ENCODE data around the gene UBR4. TPM values are rescaled to one million over a fixed set of nuclear protein-coding genes. Genes with fewer than 3 reads are reported as not detected.

UBR4 gene
- total and polyA plus RNA-seq, 9 donors, result 59.2 to 94.1 (median 73.7) TPM

DNA sequence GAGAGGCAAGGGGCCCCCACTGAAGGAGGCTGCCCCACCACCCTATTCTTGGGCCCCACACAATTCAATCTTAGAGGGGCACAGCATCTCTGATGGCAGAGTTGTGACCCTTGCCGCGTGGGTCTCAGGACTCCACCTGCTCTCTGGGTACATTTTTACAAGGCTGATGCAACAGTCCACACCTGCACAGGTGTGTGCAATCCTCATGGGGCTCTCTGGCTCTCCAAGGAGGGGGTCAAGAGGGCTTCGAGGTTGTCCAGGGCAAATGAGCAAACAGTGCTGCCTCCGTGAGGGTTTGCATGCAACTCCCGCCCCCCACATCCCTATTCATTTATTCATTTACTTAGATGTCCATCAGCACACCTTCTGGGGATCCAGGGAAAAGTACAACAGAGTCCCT lies 172.0 kb downstream of the UBR4 start:
- Histone ChIP-seq H3K4me1 (ENCODE audit: control insufficient read depth, insufficient read depth, low read length) (peaks cover 10% of the 10 kb centered on the region), H3K27me3 (ENCODE audit: control insufficient read depth, insufficient read depth, low read length) (peaks cover 57% of the 10 kb centered on the region), H3K4me3 (ENCODE audit: low read length) (no peak overlapping the region), H3K36me3 (ENCODE audit: control insufficient read depth, insufficient read depth, low read length) (no peaks in the 10 kb centered on the region), H3K9me3 (replicated peaks; ENCODE audit: control insufficient read depth, low read depth, low read length) (no peaks in the 10 kb centered on the region), H3K27ac (ENCODE audit: low read length) (no peak overlapping the region)
- WGBS (ENCODE audit: insufficient coverage), result 83% methylated on average over 3 of the region's 5 CpGs
- no peak for DNase-seq

DNA sequence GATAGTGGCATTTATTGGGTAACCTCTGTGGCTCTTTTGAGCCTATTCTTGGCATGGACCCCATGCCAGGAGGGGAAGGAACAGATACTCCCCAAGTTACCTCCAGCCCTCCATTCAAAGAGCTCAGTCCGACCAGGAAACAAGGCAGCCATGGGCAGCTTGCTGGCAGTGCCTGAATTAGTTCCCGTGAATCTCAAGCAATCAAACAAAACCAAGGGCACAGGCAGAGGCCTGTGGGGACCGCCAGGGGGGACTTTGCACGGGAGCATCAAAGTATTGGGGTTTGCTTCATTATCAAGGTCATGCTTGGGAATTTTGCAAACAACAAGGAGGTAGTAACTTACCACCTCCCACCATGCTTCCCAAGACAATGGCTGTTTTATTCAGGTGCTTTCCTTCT lies 172.4 kb downstream of the UBR4 start:
- peaks cover 53% of the 10 kb centered on the region for H3K27me3 ChIP-seq (ENCODE audit: control insufficient read depth, insufficient read depth, low read length)
- no peak for DNase-seq
- no peaks in the 10 kb centered on the region for H3K36me3 ChIP-seq (ENCODE audit: control insufficient read depth, insufficient read depth, low read length)
- H3K27ac ChIP-seq (ENCODE audit: low read length), result no peak overlapping the region
- no peak overlapping the region for H3K4me3 ChIP-seq (ENCODE audit: low read length)
- H3K9me3 ChIP-seq (replicated peaks; ENCODE audit: control insufficient read depth, low read depth, low read length), result no peaks in the 10 kb centered on the region
- 40% methylated on average over 1 of the region's 4 CpGs for WGBS (ENCODE audit: insufficient coverage)
- H3K4me1 ChIP-seq (ENCODE audit: control insufficient read depth, insufficient read depth, low read length), result peaks cover 10% of the 10 kb centered on the region

GRCh38 chr1:19036813-19037605 lies 173.1 kb downstream of the UBR4 start:
- no peak overlapping the region for H3K4me3 ChIP-seq (ENCODE audit: low read length)
- no peaks in the 10 kb centered on the region for H3K9me3 ChIP-seq (replicated peaks; ENCODE audit: control insufficient read depth, low read depth, low read length)
- no peaks in the 10 kb centered on the region for H3K36me3 ChIP-seq (ENCODE audit: control insufficient read depth, insufficient read depth, low read length)
- H3K27ac ChIP-seq (ENCODE audit: low read length), result no peak overlapping the region
- H3K4me1 ChIP-seq (ENCODE audit: control insufficient read depth, insufficient read depth, low read length), result peaks cover 10% of the 10 kb centered on the region
- WGBS (ENCODE audit: insufficient coverage), result 82% methylated on average over 7 of the region's 15 CpGs
- DNase-seq, result no peak
- peaks cover 49% of the 10 kb centered on the region for H3K27me3 ChIP-seq (ENCODE audit: control insufficient read depth, insufficient read depth, low read length)

DNA sequence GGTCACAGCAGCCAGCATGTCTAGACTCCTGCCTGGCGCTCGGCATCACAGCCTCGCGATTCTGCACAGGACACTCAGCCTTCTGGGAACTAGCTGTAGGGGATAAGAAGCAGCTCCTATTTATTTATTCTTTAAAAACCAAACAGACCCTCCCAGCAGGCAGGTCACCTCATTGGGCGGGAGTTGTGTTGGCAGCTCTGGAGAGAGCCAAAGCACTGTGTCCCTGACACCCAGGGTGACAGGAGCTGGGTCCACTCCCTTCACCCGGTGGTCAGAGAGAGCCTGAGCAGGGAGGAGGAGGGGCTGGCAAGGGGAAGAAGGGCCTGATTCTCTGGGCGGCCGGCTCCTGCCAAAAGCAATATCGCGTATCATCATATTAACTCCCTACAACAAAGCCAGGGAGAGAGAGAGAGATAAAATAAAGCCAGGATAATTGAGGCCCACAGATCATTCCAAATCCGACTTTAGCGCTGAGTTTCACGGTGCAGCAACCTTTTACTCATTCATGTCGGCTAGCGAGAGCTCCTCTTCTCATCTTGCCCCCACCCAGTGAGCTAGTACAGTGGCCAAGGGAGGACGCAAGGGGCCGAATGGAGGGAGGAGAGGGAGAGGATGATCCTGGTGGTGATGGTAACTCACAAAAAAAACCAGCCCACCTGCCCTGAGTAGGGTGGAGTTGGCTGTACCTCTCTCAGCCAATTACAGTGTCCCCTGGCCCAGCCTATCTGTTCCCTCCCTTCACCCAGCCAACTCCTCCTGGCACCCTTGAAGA lies 173.8 kb downstream of the UBR4 start:
- 40% methylated on average over 1 of the region's 17 CpGs for WGBS (ENCODE audit: insufficient coverage)
- peak; percentile 28 for DNase-seq

GRCh38 chr1:19035377-19036040 lies 174.6 kb downstream of the UBR4 start:
- no peak for DNase-seq
- Histone ChIP-seq H3K4me1 (ENCODE audit: control insufficient read depth, insufficient read depth, low read length) (peaks cover 10% of the 10 kb centered on the region), H3K4me3 (ENCODE audit: low read length) (no peak overlapping the region), H3K9me3 (replicated peaks; ENCODE audit: control insufficient read depth, low read depth, low read length) (no peaks in the 10 kb centered on the region), H3K36me3 (ENCODE audit: control insufficient read depth, insufficient read depth, low read length) (no peaks in the 10 kb centered on the region), H3K27ac (ENCODE audit: low read length) (no peak overlapping the region), H3K27me3 (ENCODE audit: control insufficient read depth, insufficient read depth, low read length) (peaks cover 39% of the 10 kb centered on the region)
- WGBS (ENCODE audit: insufficient coverage), result 39% methylated on average over 5 of the region's 7 CpGs

More for the DNA sequence above, 173.8 kb downstream of the UBR4 start:
- Histone ChIP-seq H3K27ac (ENCODE audit: low read length) (no peak overlapping the region), H3K27me3 (ENCODE audit: control insufficient read depth, insufficient read depth, low read length) (peaks cover 44% of the 10 kb centered on the region), H3K36me3 (ENCODE audit: control insufficient read depth, insufficient read depth, low read length) (no peaks in the 10 kb centered on the region), H3K4me3 (ENCODE audit: low read length) (no peak overlapping the region), H3K9me3 (replicated peaks; ENCODE audit: control insufficient read depth, low read depth, low read length) (no peaks in the 10 kb centered on the region), H3K4me1 (ENCODE audit: control insufficient read depth, insufficient read depth, low read length) (peaks cover 10% of the 10 kb centered on the region)

- Histone ChIP-seq H3K4me3 (ENCODE audit: low read length) (no peak overlapping the region), H3K36me3 (ENCODE audit: control insufficient read depth, insufficient read depth, low read length) (no peaks in the 10 kb centered on the region), H3K27me3 (ENCODE audit: control insufficient read depth, insufficient read depth, low read length) (peaks cover 36% of the 10 kb centered on the region), H3K27ac (ENCODE audit: low read length) (no peak overlapping the region), H3K4me1 (ENCODE audit: control insufficient read depth, insufficient read depth, low read length) (peaks cover 10% of the 10 kb centered on the region), H3K9me3 (replicated peaks; ENCODE audit: control insufficient read depth, low read depth, low read length) (no peaks in the 10 kb centered on the region)
- no peak for DNase-seq
- 86% methylated on average over 9 of the region's 10 CpGs for WGBS (ENCODE audit: insufficient coverage)
Observed at GRCh38 chr1:19034721-19035120, 175.3 kb downstream of the UBR4 start.

DNA sequence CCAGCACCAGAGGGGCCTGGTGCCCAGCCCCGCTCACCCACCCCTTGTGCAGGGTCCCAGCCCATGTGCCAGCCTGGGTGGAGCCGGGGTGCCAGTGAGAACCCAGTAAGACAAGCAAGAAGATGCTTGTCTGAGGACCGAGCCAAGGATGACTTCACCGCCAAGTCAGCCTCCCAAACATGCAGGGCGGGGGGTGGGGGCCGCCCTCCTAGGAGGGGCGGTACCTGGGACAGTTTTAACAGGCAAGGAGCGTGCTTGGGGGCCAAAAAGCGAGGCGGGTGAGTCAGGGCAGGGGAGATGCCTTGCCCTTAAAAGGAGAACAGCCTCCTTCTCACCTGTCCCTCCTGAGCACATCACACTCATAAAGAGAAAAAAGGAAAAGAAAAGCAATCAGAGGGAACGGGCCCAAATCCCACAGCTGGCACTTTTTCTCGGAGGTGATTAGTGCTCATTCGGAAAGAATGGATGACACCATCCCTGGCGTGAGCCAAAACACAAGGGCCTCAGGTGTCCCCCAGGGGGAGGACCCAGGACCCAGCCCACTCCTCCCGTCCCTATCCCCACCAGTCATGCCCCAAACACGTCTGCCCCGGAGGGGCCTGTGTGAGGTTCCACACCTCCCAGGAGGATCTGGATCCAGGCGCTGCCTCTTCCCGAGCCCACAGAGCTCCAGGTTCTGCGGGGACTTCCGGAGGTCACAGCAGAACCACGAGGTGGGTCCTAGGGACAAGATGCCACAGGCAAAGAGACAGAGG lies 176.0 kb downstream of the UBR4 start:
- H3K4me3 ChIP-seq (ENCODE audit: low read length), result no peak overlapping the region
- H3K4me1 ChIP-seq (ENCODE audit: control insufficient read depth, insufficient read depth, low read length), result peaks cover 10% of the 10 kb centered on the region
- no peaks in the 10 kb centered on the region for H3K9me3 ChIP-seq (replicated peaks; ENCODE audit: control insufficient read depth, low read depth, low read length)
- no peaks in the 10 kb centered on the region for H3K36me3 ChIP-seq (ENCODE audit: control insufficient read depth, insufficient read depth, low read length)
- peaks cover 42% of the 10 kb centered on the region for H3K27me3 ChIP-seq (ENCODE audit: control insufficient read depth, insufficient read depth, low read length)
- 61% methylated on average over 11 of the region's 22 CpGs for WGBS (ENCODE audit: insufficient coverage)
- DNase-seq, result no peak
- H3K27ac ChIP-seq (ENCODE audit: low read length), result no peak overlapping the region

DNA sequence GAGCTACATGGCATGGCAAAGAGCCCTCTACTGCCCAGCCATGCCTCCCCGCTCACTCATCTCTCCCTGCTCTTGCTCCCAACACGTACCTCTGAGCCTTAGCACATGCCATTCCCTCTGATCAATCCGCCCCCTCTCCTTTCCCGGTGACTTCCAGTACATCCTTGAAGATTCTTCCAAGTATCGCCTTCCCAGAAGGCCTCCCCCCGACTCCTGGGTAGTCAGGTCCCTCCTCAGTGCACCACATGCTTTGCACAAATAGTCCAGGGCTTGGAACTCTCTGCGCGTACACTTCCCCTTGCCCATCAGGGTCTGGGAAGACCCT lies 176.6 kb downstream of the UBR4 start:
- Histone ChIP-seq H3K27ac (ENCODE audit: low read length) (no peak overlapping the region), H3K27me3 (ENCODE audit: control insufficient read depth, insufficient read depth, low read length) (peaks cover 44% of the 10 kb centered on the region), H3K9me3 (replicated peaks; ENCODE audit: control insufficient read depth, low read depth, low read length) (no peaks in the 10 kb centered on the region), H3K4me1 (ENCODE audit: control insufficient read depth, insufficient read depth, low read length) (peaks cover 10% of the 10 kb centered on the region), H3K36me3 (ENCODE audit: control insufficient read depth, insufficient read depth, low read length) (no peaks in the 10 kb centered on the region), H3K4me3 (ENCODE audit: low read length) (no peak overlapping the region)
- 69% methylated on average over 8 of the region's 8 CpGs for WGBS (ENCODE audit: insufficient coverage)
- no peak for DNase-seq

DNA sequence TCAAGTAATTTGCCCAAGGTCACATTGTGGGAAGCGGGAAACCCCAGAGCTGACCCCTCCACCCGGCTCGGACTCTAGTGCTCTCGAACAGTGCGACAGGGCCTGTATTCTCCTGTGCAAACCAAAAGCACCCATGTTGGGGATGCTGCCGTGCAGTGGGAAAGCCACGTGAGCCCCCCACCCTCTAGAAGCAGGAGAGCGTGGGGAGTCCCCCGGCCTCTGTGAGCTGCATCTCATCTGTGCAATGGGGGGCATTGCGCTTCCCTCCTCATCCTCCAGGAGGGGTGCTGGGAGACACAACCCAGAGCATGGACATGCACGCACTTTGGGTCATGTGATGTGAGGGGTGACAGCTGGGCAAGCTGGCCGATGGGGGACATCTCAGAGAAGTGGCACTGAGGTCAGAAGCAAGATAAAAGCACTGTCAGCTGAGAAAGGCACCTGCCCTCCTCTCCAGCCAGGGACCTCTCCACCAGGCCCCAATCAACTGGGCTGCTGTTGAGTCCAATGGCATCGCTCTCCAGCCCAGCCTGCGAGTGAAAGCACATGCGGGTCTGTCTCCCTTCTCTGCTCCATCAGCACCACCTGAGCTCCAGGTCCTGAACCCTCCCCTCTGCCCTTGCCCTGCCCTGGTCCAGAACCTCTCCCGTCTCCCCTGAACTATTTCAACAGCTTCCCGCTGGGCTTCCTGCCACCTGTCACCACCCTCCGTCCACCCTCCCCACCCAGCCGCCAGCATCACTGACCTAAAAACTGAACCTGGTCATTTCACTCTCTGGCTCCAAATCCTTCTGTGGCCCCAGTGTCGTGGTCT lies 177.2 kb downstream of the UBR4 start:
- no peak overlapping the region for H3K27ac ChIP-seq (ENCODE audit: low read length)
- WGBS (ENCODE audit: insufficient coverage), result 83% methylated on average over 20 of the region's 20 CpGs
- DNase-seq, result no peak
- H3K36me3 ChIP-seq (ENCODE audit: control insufficient read depth, insufficient read depth, low read length), result no peaks in the 10 kb centered on the region
- no peaks in the 10 kb centered on the region for H3K9me3 ChIP-seq (replicated peaks; ENCODE audit: control insufficient read depth, low read depth, low read length)
- peaks cover 43% of the 10 kb centered on the region for H3K27me3 ChIP-seq (ENCODE audit: control insufficient read depth, insufficient read depth, low read length)
- H3K4me1 ChIP-seq (ENCODE audit: control insufficient read depth, insufficient read depth, low read length), result peaks cover 10% of the 10 kb centered on the region
- no peak overlapping the region for H3K4me3 ChIP-seq (ENCODE audit: low read length)

All from muscle of leg (tissue), 11 donors.